Kidney epithelial cell (primary cell): ENCODE results near the gene DOK7. TPM values are rescaled to one million over a fixed set of nuclear protein-coding genes. Genes with fewer than 3 reads are reported as not detected.

Experiments
- DNase-seq: peaks from one replicate; pipeline ENCODE4 v3.0.0-alpha.2; 2010; ENCODE audit warnings: low read depth
- H3K27me3 ChIP-seq: 2 replicates; pipeline ENCODE4 v1.6.0; 2011; ENCODE audit warnings: low read length; ENCODE audit not compliant: control insufficient read depth, insufficient read depth
- H3K36me3 ChIP-seq: 2 replicates; pipeline ENCODE4 v1.5.1; 2011; ENCODE audit warnings: low read length; ENCODE audit not compliant: control insufficient read depth, insufficient read depth
- H3K4me3 ChIP-seq: 2 replicates; pipeline ENCODE4 v1.5.1; 2011; ENCODE audit warnings: low read depth, mild to moderate bottlenecking, control low read depth, low read length
- total RNA-seq: library from RNA; depleted of rRNA; stranded (reverse); fragments of >200 nt; gene quantifications from 2 replicates; pipeline ENCODE4 v1.2.3, GENCODE V29; 2015
- TF ChIP-seq, protein P1 (sequence below): IDR thresholded peaks from 2 replicates; pipeline ENCODE4 v1.5.1; 2011; ENCODE audit warnings: mild to moderate bottlenecking, moderate library complexity, low read length, control low read depth, inconsistent platforms; ENCODE audit not compliant: insufficient read depth, poor library complexity, severe bottlenecking

The DOK7 gene
- total RNA-seq, 1 donor from 2014 or later: 6.9 TPM

DNA sequence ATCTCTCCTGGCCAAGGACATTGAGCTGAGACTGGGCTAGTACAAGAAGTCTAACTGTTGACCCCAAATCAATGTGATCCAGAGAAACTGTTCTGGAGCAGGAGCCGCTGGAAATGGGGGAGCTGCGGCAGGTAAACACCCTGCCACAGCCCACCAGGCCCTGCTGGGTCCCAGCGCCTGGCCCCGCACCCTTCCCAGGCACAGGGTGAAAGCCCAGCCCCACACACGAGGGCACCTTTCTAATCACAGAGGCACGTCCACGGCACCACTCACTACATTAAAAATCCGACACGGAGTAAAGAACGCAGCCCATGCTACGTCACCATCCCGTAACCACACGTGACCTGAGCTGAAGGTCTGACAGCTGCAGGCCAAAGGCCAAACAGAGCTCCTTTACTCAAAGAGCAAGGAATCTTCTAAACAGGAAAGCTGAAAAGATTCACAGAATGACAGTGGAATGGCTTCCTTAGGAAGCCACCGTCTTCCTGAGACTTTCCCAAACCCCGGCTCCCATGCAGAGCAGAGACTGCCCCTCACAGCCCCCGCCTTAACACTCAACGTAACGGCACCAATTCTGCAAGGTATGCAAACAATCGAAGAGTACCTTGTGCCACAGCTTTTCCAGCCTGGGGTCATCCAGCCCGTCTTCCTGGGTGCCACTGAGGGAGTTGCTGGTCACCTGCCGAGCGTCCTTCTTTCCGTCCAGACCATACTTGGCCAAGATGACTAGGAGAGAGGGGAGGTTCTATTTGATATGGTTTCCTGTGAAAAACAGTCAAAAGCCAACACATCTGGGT lies 56.6 kb downstream of the DOK7 start:
- no peak for DNase-seq
- no peak overlapping the region for H3K4me3 ChIP-seq
- no peaks in the 10 kb centered on the region for H3K27me3 ChIP-seq
- peaks cover 2% of the 10 kb centered on the region for H3K36me3 ChIP-seq
- TF ChIP-seq, protein P1, sequence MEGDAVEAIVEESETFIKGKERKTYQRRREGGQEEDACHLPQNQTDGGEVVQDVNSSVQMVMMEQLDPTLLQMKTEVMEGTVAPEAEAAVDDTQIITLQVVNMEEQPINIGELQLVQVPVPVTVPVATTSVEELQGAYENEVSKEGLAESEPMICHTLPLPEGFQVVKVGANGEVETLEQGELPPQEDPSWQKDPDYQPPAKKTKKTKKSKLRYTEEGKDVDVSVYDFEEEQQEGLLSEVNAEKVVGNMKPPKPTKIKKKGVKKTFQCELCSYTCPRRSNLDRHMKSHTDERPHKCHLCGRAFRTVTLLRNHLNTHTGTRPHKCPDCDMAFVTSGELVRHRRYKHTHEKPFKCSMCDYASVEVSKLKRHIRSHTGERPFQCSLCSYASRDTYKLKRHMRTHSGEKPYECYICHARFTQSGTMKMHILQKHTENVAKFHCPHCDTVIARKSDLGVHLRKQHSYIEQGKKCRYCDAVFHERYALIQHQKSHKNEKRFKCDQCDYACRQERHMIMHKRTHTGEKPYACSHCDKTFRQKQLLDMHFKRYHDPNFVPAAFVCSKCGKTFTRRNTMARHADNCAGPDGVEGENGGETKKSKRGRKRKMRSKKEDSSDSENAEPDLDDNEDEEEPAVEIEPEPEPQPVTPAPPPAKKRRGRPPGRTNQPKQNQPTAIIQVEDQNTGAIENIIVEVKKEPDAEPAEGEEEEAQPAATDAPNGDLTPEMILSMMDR: no peak

DNA sequence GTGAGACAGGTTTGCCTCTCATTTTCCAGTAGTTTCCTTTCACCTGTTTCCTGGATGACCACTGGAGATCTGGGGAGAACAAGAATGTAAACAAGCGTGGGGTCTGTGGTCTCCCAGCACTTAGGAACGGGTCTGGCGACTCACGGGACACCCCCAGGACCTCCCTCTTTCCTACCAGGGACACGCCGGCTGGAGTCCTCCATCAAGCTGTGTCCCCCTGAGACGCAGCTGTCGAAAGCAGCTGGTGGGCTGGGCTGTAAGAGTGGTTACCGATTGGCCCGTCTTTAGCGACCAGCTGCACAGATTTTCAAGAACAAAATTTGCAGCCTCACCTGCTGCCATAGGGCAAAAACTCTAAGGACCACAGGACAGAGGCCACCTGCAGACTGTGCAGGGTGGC lies 57.2 kb downstream of the DOK7 start:
- TF ChIP-seq, protein P1: no peak
- Histone ChIP-seq H3K36me3 (peaks cover 4% of the 10 kb centered on the region), H3K4me3 (no peak overlapping the region), H3K27me3 (no peaks in the 10 kb centered on the region)
- no peak for DNase-seq

DNA sequence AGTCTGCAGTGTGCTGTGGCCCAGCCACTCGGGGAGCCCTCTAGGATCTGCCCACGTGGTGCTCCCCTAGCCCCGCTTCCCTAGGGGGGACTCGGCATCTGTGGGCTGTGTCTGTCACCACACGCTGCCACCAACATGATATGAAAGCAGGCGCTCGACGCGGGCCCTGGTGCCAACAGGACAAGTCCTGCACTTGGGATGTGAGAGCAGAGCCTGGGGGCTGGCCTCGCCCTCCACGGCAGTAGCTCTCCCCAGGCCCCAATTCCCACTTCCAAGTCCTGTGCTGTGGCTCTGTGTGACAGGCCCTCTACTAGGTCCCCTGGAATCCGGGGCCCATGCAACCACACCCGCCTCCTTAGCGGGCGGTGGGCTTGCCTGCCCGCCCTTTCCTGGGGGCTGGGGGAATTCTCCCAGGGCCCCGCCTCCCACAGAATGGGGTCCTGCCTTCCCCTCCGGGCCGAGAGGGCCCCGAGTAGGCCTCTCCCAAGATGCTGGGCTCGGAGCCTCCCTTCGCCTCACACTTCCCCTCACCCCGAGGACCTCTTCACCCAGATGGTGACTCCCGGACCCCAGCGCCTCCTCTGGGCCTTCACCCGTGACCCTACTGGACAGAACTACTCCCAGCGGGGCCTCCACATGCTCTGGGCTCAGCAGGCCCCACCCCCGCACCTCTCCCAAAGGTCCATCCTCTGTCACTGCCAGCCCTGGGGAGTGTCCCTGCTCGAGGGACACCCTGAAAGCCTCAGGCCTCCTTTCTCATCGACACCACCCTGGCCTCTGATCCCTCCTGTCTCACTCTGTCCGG lies 57.9 kb downstream of the DOK7 start:
- TF ChIP-seq, protein P1: no peak
- no peaks in the 10 kb centered on the region for H3K27me3 ChIP-seq
- peaks cover 4% of the 10 kb centered on the region for H3K36me3 ChIP-seq
- no peak overlapping the region for H3K4me3 ChIP-seq
- DNase-seq: no peak

DNA sequence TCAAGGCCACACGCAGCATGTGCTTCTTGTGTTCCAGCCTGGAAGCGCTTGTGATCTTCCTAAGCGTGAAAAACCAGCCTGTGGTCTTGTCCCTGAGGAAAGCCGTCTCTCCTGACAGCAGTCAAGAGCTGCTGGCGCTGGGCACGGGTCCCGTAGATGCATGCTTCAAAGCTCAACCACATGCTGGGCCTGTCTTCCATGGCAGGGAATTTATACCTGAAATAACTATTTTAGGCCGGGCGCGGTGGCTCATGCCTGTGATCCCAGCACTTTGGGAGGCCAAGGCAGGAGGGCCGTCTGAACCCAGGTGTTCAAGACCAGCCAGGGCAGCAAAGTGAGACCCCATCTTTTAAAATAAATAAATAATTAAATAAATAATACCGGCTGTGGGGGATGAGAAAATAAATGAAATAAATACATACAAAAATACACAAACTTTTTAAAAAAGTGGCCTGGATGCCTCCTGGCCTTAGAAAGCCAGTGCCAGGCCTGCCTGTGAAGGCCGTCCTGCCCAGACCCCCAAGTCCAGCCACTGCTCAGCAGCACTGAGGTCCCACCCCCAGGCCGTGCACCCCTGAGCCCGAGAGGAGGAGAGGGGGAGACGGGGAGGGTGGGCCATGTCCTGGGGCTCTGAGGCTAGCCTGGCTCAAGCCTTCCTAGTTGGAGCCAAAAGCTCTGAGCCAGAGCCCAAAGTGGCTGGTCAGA lies 58.7 kb downstream of the DOK7 start:
- Histone ChIP-seq H3K27me3 (no peaks in the 10 kb centered on the region), H3K4me3 (no peak overlapping the region), H3K36me3 (peaks cover 4% of the 10 kb centered on the region)
- TF ChIP-seq, protein P1: no peak
- no peak for DNase-seq

DNA sequence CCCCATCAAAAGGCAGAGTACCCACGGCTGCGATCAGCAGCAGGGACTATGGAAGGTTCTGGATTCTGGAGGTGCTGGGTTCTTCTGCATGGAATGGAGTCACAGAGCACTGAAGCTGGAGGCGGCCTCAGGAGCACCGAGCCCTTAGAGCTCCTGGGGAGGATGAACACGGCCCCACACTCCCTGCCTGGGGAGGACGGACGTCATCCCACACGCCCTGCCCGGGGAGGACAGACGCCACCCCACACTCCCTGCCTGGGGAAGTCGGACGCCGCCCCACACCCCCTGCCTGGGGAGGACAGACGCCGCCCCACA lies 59.2 kb downstream of the DOK7 start:
- Histone ChIP-seq H3K4me3 (no peak overlapping the region), H3K27me3 (no peaks in the 10 kb centered on the region), H3K36me3 (peaks cover 4% of the 10 kb centered on the region)
- TF ChIP-seq, protein P1: no peak
- DNase-seq: no peak
